GM12801 (cell line): ENCODE measurements around the gene CEP162.

Experiments used
- TF ChIP-seq, protein P1 (sequence below): IDR thresholded peaks from one replicate; pipeline ENCODE4 v1.5.1; 2011; ENCODE audit warnings: control low read depth; ENCODE audit not compliant: insufficient read length; ENCODE audit errors: extremely low read depth

Gene CEP162

DNA sequence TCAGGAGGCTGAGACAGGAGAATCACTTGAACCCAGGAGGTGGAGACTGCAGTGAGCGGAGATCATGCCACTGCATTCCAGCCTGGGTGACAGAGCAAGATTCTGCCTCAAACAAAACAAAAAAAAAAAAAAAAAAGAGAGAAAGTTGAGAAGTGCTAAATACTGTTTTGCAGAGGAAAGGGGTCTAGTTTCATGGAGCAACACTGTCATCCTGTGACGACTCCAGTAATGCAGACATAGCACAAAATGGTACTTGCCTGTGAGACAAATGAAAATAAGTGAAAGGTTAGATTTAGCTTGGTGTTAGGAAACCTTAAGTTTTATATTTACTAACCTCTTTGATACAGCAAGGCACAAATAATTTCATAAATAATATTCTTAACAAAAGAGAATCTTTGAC is 29.7 kb downstream of the CEP162 start:
- TF ChIP-seq, protein P1, sequence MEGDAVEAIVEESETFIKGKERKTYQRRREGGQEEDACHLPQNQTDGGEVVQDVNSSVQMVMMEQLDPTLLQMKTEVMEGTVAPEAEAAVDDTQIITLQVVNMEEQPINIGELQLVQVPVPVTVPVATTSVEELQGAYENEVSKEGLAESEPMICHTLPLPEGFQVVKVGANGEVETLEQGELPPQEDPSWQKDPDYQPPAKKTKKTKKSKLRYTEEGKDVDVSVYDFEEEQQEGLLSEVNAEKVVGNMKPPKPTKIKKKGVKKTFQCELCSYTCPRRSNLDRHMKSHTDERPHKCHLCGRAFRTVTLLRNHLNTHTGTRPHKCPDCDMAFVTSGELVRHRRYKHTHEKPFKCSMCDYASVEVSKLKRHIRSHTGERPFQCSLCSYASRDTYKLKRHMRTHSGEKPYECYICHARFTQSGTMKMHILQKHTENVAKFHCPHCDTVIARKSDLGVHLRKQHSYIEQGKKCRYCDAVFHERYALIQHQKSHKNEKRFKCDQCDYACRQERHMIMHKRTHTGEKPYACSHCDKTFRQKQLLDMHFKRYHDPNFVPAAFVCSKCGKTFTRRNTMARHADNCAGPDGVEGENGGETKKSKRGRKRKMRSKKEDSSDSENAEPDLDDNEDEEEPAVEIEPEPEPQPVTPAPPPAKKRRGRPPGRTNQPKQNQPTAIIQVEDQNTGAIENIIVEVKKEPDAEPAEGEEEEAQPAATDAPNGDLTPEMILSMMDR: no peak

DNA sequence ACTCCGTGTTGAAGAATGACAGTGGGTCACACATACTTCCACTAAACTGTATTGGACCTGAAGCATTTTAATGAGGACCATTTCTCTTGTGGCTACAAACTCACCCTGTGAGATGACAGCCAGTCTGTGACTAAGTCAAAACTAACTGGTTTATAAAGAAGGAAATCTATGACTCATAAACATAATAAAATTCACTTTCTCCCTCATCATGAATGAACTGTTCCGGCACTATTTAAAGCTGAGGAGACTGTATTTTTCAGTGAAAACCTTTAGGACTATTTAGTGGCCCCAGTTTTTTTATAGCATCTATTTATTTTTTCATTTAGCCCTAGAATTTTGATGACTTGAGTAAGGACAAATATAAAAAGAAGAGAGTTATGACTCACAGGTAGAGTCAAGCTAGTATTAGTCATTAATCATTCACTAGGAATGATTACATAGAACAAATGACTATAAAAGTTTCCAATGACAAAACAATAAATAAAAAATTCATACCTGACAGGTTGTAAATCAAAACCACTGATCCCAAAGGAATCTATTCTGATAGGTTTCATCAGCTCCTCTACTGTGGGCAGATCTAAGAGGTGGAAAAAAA is 34.2 kb downstream of the CEP162 start:
- TF ChIP-seq, protein P1: no peak

DNA sequence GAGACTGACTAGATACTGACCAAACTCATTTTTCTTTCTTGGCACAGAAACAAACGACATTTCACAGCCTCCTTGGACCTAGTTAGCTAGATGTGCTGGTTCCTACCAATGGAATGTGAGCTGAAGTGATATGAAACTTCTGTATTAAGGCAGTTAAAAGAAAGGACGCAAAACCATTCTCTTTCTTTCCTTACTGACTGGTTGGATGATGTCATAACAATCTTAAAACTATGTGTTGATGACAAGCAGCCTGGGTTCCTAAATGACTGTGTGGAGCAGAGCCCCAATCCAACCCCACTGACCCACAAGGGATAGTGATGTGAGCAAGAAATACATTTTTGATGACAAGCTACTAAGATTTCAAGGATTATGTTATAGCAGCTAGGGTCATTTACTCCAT is 35.6 kb downstream of the CEP162 start:
- TF ChIP-seq, protein P1: no peak

DNA sequence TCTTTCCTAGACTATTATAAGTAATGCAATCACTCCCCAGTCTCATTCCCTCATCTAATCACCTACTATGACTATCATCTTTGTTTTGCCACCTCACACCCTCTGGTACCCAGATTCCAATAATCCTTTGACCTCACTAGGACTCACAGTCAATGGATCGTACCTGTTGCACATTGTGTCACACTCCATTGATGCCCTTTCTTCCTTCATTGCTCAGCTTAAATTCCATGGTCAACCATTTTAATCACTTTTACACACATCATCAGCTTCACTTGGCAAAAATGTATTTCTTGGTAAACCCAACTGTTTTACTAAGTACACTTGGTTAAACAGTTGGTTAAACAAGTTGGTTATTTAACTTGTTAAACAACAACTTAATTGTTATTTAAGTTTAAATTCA is 44.0 kb downstream of the CEP162 start:
- TF ChIP-seq, protein P1: no peak

DNA sequence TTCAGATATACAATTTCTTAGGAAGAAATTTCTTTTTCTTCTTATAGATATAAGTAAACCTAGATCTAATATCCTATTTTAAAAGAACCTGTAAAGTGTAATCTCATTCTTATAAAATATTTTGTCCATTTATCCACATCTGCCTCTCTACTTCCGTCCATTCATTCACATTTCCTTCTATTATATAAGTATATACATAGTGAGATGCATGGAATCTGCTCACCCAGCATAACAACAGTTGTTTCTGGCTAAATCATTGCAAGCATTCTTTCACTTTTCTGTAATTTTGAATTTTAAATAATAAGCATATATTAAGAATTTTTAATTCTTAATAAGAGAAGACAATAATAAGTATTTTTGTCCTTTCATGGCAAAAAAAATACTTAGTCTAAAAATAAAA is 45.4 kb downstream of the CEP162 start:
- TF ChIP-seq, protein P1: no peak

DNA sequence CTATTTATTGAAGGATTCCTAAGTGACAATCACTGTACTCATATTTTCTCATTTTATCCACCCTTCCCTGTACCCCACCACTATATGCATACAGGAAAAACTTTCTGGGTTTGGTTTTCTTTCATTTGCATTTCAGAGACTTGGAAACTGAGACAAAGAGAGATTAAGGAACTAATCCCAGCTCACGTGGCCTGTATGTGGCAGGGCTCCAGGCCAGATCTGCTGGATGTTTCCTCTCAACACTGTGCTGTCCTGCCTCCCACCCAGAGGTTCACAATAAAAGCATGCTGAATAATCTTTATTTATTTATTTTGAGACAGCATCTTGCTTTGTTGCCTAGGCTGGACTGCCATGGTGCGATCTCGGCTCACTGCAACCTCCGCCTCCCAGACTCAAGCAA is 50.2 kb downstream of the CEP162 start:
- TF ChIP-seq, protein P1: no peak

DNA sequence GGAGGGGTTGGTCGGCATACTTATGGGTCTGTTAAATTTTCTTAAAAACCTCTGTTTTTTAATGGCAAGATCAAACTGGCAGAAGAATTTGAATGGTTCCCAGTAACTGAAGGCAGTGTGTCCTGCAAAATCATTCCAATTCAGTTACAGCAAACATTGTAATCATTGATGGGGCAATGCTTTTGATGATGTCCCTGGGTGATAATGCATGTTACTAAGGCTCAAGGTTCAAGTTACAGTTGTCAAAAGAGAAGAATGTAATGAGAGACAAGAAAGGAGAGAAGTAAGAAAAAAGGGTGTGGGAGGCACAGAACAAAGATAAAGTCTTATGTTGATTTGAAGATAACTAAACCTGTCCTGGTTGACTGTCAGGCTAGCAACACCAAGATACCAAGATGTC is 54.9 kb downstream of the CEP162 start:
- TF ChIP-seq, protein P1: no peak
